ENCODE measurements around the gene ZBED1.
"Not testable (repeated sequence)": the region's sequence is repeated elsewhere in the genome, so short reads cannot be mapped to it uniquely, and the experiment has no call there.

The ZBED1 gene

DNA sequence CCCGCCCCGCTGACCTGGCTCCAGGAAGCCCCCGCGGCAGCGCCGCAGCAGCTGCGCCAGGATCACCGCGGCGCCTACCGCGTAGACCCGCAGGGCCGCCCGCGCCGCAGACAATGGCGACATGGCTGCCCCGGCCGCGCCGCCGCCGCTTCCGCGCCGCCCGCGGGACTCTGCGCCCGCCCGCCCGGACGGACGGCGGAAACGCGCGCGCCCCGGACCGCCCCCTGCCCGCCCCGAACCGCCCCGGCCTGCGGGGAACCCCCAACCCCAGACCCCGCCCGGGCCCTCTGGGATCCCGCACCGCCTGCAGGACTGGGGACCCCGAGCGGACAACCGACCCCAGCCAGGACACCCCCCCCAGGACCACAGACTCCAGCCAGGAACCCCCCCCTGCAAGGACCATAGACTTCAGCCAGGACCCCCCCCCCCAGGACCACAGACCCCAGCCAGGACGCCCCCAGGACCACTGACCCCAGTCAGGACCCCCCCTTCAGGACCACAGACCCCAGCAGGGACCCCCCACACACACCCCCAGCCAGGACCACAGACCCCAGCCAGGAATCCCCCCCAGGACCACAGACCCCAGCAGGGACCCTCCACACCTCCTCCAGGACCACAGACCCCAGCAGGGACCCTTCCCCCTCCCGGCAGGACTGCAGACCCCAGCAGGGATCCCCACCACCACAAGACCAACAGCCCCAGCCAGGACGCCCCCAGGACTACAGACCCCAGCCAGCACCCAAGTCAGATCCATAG, at the start of gene ZBED1, which contains the start of gene DHRSX:
TSS of gene ZBED1 (minus strand) at position 174 of the 756 bp plus-strand sequence. CDS start 10,257 bp downstream, outside the sequence.
TSS of gene DHRSX (minus strand) at position 174 of the 756 bp plus-strand sequence. CDS start at position 123, 51 bp downstream.
- no peak for DNase-seq

DNA sequence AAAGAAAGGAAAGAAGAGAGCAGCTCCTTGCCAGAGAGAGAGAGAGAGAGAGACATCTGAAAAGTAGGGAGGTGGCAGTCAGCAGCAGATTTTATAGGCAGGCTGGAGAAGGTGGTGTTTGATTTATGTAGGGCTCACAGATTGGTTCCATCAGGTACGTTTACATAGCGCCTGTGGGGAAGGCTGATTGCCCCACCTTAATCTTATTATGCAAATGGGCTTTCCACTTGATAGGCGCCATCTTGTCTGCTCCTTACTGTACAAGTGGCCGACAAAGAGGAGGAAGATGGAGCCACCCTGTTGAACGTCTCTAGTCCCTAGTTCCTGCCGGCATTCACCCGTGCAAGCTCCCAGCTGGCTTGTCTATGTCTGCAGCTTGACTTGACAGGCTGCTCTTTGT, 49.1 kb upstream of the ZBED1 start:
- no peak for DNase-seq

DNA sequence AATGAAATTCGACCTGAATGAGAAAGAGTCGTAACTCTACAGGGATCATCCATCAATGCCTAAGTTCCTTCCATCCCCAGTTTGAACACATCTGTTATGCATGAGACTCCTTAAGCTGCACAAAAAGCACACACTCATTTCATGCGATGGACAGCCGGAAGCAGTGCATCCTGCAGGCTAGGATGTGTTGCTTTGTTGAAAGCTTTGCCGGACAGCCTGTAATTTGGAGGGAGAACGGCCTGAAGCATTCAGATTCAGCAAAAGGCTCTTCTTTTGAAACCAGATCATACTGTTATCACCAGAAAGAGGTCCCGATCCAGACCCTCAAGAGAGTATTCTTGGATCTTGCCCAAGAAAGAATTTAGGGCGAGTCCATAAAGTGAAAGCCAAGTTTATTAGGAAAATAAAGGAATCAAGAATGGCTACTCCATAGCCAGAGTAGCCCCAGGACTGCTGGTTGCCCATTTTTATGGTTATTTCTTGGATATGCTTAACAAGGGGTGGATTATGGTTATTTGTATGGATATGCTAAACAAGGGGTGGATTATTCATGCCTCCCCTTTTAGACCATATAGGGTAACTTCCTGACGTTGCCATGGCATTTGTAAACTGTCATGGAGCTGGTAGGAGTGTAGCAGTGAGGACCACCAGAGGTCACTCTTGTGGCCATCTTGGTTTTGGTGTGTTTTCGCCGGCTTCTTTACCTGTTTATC, 48.1 kb upstream of the ZBED1 start:
- no peak for DNase-seq

DNA sequence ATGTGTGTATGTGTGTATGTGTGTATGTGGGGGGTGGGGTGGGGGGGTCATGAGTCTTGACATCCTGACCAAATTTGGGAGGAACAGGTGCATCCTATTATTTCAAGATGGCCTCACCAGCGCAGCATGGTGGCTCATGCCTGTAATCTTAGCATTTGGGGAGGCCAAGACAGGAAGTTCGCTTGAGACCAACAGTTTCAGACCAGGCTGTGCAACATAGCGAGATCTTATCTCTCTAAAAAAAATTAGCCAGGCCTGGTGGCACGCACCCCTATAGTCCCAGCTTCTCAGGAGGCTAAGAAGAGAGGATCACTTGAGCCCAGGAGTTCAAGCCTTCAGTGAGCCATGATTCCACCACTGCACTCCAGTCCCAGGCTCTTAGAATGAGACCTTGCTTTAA, 47.0 kb upstream of the ZBED1 start:
- no peak for DNase-seq

DNA sequence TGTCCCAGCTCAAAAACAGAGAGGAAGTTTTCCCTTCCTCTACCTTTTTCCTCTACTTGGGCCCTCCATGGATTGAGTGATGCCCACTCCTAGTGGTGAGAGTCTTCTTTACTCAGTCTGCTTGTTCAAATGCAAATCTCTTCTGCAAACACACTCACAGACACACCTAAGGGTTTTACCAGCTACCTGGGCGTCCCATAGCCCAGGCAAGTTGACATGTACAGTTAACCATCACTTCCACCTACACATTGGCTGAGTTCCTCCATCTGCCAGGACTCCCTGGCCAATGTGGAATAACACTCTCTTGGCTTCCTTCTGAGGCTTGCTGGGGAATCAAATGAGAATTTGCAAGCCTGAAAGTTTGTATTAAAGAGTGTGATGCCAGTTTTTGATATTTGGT, 45.7 kb upstream of the ZBED1 start:
- DNase-seq, result no peak

DNA sequence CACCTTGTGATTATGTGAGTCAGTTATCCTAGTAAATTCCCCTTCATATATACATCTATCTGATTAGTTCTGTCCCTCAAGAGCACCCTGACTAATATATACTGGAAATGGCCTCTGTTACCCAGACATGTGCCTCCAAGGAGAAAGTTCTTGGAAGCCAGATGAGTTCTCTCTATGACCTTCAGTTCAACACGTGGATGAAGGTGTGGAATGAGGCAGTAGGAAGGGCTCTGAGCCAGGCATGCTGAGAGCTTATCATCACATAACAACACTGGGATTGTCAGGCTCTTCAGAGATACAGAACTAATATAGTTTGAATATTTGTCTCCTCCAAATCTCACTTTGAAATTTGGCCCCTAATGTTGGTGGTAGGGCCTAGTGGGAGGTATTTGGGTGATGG, 44.4 kb upstream of the ZBED1 start:
- DNase-seq, result no peak

DNA sequence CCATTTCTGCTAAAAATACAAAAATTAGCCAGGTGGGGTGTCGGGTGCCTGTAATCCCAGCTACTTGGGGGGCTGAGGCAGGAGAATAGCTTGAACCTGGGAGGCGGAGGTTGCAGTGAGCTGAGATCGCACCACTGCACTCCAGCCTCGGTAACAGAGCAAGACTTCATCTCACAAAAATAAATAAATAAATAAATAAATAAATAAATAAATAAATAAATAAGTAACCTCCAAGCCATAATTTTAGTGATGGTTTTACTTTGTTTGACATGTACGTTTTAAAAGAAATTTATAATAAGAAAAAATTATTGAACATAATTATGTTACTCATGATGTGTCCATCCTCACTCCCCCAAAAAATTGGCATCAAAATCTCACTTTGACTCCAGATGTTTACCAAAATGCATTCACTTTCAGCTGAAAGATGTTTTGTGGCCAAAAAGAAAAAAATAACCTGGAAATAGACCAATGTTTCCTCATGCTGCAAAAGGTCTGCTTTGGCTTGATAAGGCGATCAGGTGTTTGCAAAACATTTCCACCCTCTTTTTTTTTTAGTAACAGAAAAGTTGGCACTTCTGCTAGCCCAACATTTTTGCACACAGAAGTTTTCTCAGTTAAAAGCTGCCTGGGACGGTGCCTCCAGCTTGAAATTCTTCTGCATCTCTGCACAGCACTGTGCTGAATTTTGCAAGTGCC, 42.2 kb upstream of the ZBED1 start:
- no peak for DNase-seq

DNA sequence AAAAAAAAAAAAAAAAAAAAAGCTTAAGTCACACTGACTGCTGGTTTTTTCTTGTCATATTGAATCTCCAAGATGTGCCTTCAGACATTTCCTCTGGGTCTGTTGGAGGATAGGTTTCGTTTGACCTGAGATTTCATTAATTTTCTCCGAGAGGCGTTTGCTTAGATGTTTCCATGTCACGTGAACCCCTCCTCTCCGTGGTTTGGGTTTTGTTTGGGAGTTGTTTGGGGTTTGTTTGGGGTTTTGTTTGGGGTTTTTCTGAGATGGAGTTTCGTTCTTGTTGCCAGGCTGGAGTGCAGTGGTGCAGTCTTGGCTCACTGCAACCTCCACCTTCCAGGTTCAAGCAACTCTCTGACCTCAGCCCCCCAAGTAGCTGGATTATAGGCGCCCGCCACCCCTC, 40.8 kb upstream of the ZBED1 start:
- DNase-seq, result no peak

DNA sequence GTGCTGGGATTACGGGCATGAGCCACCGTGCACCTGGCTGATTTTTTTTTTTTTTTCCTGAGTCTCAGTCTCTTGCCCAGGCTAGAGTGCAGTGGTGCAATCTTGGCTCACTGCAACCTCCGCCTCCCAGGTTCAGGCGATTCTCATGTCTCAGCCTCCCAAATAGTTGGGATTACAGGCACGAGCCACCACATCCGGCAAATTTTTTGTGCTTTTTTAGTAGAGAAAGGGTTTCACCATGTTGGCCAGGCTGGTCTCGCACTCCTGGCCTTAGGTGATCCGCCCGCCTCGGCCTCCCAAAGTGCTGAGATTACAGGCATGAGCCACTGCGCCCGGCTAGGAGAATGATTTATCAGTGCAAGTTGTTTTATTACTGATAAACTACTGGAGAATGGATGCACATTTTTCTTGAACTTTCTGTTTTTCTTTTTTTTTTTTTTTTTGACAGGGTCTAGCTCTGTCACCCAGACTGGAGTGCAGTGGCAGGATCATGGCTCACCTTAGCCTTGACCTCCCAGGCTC, 39.7 kb upstream of the ZBED1 start:
- DNase-seq, result no peak

DNA sequence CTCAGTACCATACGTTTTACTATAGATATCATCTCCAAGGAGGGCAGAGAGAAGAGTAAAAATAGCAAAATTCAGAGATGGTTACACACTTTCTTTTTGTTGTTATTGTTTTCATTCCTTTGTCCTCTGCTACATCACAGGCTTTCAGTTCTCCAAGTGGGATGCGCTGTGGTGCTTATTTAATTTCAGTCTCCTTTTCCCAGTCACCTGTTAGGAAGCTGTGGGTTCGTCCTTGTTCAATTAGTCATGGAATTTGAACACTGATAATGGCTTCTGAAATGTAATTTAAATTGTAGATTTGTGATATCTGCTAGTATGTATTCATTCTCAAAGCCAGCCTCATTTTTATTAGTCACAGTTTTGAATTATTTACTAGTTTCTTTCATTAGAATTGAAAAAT, 38.8 kb upstream of the ZBED1 start:
- no peak for DNase-seq

DNA sequence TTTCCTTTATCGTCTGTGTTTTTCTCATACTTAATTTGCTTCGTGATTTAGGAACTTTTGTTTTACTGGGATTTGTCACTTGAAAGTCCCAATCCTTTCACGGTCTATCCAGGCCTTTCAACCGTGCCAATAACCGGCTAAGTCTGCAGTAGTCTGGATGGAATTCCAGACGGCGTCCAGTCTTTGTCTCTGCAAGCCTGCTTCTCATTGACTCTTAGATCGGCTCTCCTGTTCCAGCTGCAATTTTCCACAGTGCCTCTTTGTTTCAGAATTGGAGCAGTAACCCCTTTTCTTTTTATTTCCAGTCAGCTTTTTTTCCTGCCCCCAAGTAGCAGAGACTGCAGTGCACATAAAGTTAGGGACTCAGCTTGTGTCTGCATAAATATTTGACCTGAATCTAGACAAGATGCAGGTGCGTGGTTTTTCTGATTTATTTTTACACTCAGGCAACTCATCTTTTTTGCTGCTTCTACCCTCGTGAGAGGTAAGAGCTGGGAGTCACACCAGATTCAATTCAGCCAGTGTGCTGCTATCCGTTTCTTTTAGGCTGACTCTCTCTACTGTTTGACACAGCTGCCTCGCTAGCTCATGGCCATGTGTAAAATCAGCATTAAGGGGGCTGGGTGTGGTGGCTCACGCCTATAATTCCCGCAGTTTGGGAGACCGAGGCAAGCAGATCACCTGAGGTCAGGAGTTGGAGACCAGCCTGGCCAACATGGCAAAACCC, 37.4 kb upstream of the ZBED1 start:
- DNase-seq, result no peak

DNA sequence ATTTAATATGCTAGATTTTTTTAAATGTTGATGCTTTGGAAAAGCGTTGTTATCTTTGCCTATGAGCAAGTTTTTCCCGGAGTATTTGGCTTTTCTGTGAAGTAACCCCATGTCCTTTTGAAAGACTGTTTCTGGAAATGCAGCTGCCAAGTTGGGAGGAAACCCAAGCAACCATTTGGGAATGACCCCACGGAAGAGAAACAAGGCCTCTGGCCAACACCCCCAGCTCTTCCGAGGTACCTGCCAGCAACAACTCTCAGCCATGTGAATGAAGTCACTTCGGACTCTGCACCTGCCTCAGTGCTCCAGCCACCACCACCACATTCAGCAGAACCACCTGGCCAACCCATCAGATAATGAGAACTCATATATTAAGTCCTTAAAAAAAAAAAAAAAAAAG, 36.2 kb upstream of the ZBED1 start:
- no peak for DNase-seq

DNA sequence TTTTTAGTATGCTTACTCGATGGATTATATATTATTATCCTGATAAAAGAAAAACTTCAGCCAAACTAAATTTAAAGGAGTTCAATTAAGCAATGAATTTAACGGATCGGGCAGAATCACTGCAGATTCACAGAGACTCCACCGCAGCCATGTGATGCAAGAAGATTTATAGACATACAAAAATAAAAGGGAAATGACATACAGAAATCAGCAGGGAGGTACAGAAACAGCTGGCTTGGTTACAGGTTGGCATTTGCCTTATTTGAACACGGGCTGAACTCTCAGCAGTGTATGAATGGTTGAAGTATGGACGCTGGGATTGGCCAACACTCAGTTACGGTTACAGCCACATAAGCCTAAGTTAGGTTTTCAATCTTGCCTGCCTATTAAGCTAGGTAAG, 35.4 kb upstream of the ZBED1 start:
- DNase-seq, result no peak

DNA sequence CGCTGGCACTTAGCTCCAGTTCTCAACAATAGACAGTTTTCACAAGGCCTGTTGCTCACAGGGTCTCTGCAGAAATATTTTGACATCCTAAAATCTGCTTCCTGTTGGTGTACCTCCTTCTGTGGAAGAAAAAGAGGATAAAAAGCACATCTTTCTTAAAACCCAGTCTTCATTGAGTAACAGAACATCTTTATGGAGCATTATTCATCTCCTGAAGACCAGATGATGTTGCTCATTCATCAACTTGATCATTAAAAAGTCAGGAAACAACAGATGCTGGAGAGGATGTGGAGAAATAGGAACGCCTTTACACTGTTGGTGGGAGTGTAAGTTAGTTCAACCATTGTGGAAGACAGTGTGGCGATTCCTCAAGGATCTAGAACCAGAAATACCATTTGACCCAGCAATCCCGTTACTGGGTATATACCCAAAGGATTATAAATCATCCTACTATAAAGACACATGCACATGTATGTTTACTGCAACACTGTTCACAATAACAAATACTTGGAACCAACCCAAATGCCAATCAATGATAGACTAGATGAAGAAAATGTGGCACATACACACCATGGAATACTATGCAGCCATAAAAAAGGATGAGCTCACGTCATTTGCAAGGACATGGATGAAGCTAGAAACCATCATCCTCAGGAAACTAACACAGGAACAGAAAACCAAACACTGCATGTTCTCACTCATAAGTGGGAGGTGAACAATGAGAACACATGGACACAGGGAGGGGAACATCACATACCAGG, 33.7 kb upstream of the ZBED1 start:
- DNase-seq, result not testable (repeated sequence)

DNA sequence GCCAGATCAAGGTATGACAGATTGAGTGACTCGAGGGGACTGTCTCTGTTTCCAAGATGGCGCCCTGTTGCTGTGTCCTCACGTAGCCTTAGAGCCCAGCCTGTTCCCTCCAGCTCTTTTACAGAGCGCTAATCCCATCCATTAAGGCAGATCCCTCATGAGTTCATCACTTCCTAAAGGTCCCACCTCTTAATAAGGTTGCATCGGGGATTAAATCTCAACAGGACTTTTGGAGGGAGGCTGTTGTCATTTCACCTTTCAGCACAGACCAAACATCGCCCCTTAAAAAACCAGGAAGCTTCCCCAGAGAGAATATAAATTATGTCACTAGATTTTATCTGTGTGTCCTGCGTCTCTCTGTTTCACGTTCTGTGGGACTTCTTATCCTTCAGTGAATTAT, 32.6 kb upstream of the ZBED1 start:
- DNase-seq, result no peak

DNA sequence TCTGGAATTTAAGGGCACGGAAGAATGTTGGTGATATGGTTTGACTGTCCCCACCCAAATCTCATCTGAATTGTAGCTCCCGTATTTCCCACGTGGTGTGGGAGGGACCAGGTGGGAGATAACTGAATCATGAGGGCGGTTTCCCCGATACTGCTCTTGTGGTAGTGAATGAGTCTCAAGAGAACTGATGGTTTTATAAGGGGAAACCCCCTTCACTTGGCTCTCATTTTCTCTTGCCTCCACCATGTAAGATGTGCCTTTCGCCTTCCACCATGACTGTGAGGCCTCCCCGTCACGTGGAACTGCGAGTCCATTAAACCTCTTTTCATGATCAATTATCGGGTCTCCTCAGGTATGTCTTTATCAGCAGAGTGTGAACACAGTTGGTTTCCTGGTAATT, 25.6 kb upstream of the ZBED1 start:
- DNase-seq, result no peak

DNA sequence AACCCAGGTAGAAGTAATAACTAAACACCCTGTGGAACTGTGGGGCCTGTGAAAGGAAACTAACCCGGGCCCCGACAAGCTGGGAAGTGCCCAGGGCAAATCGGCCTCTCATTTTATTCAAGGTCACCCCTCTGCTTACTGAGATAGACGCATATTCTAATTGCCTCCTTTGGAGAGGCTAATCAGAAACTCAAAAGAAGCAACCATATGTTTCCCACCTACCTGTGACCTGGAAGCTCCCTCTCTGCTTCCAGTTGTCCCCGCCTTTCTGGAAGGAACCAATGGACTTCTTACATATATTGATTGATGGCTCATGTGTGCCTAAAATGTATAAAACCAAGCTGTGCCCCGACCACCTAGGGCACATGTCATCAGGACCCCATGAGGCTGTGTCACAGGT, 23.1 kb upstream of the ZBED1 start:
- no peak for DNase-seq

DNA sequence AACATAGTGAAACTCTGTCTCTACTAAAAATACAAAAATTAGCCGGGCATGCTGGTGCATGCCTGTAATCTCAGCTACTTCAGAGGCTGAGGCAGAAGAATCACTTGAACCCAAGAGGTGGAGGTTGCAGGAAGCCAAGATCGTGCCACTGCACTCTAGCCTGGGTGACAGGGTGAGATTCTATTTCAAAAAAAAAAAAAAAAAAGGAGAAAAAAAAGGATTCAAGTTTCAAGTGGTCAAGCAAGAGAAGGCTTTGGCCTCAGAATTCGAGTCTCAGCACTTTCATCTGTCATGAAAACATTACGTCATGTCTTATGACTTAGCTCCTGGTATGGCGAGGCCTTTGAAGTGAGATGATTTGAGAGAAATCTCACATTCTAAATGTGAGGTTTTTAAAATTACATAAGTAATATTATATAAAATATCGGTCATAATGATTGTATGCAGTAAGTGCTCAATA, 21.2 kb upstream of the ZBED1 start:
- DNase-seq, result no peak

DNA sequence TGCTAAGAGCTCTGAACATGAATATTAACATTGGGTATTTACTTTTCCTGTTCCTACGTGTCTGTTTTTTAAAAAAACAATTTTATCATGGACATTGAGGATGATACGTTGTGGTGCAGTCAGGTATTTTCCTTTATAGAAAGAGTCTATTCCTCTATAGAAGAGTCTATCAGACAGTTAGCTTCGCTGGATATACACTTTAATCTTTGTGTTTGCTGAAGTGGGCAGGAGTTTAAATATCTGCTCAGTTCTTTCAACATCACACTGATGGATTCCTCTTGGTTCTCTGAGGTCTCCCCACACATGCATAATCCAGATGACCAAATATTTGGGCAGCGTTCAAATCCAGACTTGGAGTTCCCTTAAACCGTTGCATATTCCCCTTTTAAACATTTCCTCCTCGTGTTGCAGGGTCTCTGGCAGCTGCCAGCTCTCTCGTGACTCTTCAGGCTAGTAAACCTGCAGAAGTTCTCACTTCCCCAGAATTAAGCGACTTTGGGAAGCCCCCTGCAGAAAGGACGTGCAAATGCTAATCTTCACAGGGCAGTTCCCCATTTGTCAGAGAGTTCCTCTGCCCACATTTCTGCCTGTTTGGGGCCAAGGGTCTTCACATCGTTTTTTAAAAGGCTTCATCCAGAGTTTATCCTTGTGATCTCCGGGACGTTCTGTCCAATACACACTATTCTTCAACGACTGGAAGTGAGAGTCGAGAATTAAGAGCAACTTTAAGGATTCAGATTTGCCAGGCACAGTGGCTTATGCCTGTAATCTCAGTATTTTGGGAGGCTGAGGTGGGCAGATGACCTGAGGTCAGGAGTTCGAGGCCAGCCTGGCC, 20.5 kb upstream of the ZBED1 start:
- DNase-seq, result no peak

DNA sequence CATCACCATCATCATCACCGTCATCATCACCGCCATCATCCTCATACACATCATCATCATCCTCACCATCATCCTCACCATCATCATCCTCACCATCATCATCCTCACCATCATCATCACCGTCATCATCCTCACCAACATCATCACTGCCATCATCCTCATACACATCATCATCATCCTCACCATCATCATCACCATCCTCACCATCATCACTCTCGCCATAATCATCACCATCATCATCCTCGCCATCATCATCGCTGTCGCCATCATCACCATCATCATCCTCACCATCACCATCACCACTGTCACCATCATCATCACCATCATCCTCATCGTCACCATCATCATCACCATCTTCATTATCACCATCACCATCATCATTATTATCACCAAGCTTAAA, 19.8 kb upstream of the ZBED1 start:
- DNase-seq, result no peak

DNA sequence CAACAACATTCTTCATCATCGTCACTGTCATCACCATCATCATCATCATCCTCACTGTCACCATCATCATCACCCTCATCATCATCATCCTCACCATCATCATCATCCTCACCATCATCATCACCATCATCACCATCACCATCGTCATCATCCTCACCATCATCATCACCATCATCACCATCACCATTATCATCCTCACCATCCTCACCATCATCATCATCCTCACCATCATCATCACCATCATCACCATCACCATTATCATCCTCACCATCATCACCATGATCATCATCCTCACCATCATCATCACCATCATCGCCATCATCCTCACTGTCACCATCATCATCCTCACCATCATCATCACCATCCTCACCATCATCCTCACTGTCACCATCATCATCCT, 18.9 kb upstream of the ZBED1 start:
- not testable (repeated sequence) for DNase-seq

Measured in NCI-H1092 treated with DMSO at 0.1 percent for 48 hours (cell line).